CD4-positive, alpha-beta T cell treated with Interleukin-10 for 1 hour (primary cell): ENCODE measurements around the gene AMD1.

ENCODE experiments used
- DNase-seq: peaks from one replicate; pipeline ENCODE4 v3.0.0-alpha.2; 2020

Gene AMD1

GRCh38 chr6:110939429-110940200 lies 65.0 kb downstream of the AMD1 start:
- no peak for DNase-seq

GRCh38 chr6:110944681-110945151 lies 70.1 kb downstream of the AMD1 start:
- peak; percentile 38 for DNase-seq
